ENCODE results near the gene NEIL3.

Gene NEIL3

GRCh38 chr4:177309522-177310371 lies at the start of gene NEIL3:
NEIL3 (plus strand) TSS chr4:177309874; CDS start chr4:177309954, 80 bp downstream.
- DNase-seq (ENCODE audit: low spot score): peak; percentile 96

GRCh38 chr4:177263818-177264217 lies 45.9 kb upstream of the NEIL3 start:
- no peak for DNase-seq (ENCODE audit: low spot score)

GRCh38 chr4:177264788-177265422 lies 44.8 kb upstream of the NEIL3 start:
- no peak for DNase-seq (ENCODE audit: low spot score)

GRCh38 chr4:177265729-177266128 lies 43.9 kb upstream of the NEIL3 start:
- DNase-seq (ENCODE audit: low spot score): no peak

GRCh38 chr4:177266506-177266905 lies 43.2 kb upstream of the NEIL3 start:
- DNase-seq (ENCODE audit: low spot score): no peak

- no peak for DNase-seq (ENCODE audit: low spot score)
Observed at GRCh38 chr4:177267911-177268310, 41.8 kb upstream of the NEIL3 start.

GRCh38 chr4:177271091-177271490 lies 38.6 kb upstream of the NEIL3 start:
- no peak for DNase-seq (ENCODE audit: low spot score)

GRCh38 chr4:177271915-177272766 lies 37.5 kb upstream of the NEIL3 start:
- DNase-seq (ENCODE audit: low spot score): no peak

- DNase-seq (ENCODE audit: low spot score): no peak
Observed at GRCh38 chr4:177275999-177276398, 33.7 kb upstream of the NEIL3 start.

- no peak for DNase-seq (ENCODE audit: low spot score)
Observed at GRCh38 chr4:177281351-177281909, 28.2 kb upstream of the NEIL3 start.

GRCh38 chr4:177282284-177282835 lies 27.3 kb upstream of the NEIL3 start:
- DNase-seq (ENCODE audit: low spot score): no peak

- DNase-seq (ENCODE audit: low spot score): no peak
Observed at GRCh38 chr4:177283167-177283566, 26.5 kb upstream of the NEIL3 start.

- no peak for DNase-seq (ENCODE audit: low spot score)
Observed at GRCh38 chr4:177285953-177286352, 23.7 kb upstream of the NEIL3 start.

- no peak for DNase-seq (ENCODE audit: low spot score)
Observed at GRCh38 chr4:177287255-177287654, 22.4 kb upstream of the NEIL3 start.

GRCh38 chr4:177288335-177288734 lies 21.3 kb upstream of the NEIL3 start:
- no peak for DNase-seq (ENCODE audit: low spot score)

- DNase-seq (ENCODE audit: low spot score): no peak
Observed at GRCh38 chr4:177290780-177291179, 18.9 kb upstream of the NEIL3 start.

- no peak for DNase-seq (ENCODE audit: low spot score)
Observed at GRCh38 chr4:177292171-177292570, 17.5 kb upstream of the NEIL3 start.

GRCh38 chr4:177293208-177294033 lies 16.3 kb upstream of the NEIL3 start:
- no peak for DNase-seq (ENCODE audit: low spot score)

- no peak for DNase-seq (ENCODE audit: low spot score)
Observed at GRCh38 chr4:177297785-177298391, 11.8 kb upstream of the NEIL3 start.

GRCh38 chr4:177301126-177301639 lies 8.5 kb upstream of the NEIL3 start:
- no peak for DNase-seq (ENCODE audit: low spot score)
